Activated CD8-positive, alpha-beta T cell treated with anti-CD3 and anti-CD28 coated beads, Interleukin-2, amount 10 ng/mL, durations not matched to agents 7 days and 5 days (primary cell): ENCODE measurements around the gene GPRASP1. TPM values are rescaled to one million over a fixed set of nuclear protein-coding genes. Genes with fewer than 3 reads are reported as not detected.
"Not testable (repeated sequence)": the region's sequence is repeated elsewhere in the genome, so short reads cannot be mapped to it uniquely, and the experiment has no call there.

ENCODE experiments used
- ATAC-seq: fragments of 150-1000 bp; cut with Tn5 transposase; one replicate; pipeline ENCODE4 v1.10.0; 2021; ENCODE audit warnings: moderate library complexity
- CTCF ChIA-PET: fragments of 350-600 bp; sonication (Branson Sonifier 250); formaldehyde crosslinking; loops from one replicate; lab custom pipeline; 2021; ENCODE audit warnings: antibody characterized with exemption; lab: Charles Lee
- POLR2A ChIA-PET: fragments of 350-600 bp; sonication (Branson Sonifier 250); formaldehyde crosslinking; loops from one replicate; lab custom pipeline; 2021; ENCODE audit warnings: antibody characterized with exemption; lab: Charles Lee
- DNase-seq: peaks from one replicate; pipeline ENCODE4 v3.0.0-alpha.2; 2020
- H3K27ac Mint-ChIP-seq: one replicate; pipeline ENCODE4 v1.8.0; 2021; ENCODE audit warnings: mild to moderate bottlenecking, mixed read lengths
- H3K27me3 Mint-ChIP-seq: one replicate; pipeline ENCODE4 v1.8.0; 2021; ENCODE audit warnings: low read depth, mixed read lengths
- H3K36me3 Mint-ChIP-seq: one replicate; pipeline ENCODE4 v1.8.0; 2021; ENCODE audit warnings: low read depth, mixed read lengths
- H3K4me1 Mint-ChIP-seq: one replicate; pipeline ENCODE4 v1.8.0; 2021; ENCODE audit warnings: low read depth, mixed read lengths
- H3K4me3 Mint-ChIP-seq: one replicate; pipeline ENCODE4 v1.8.0; 2021; ENCODE audit warnings: mild to moderate bottlenecking, mixed read lengths
- H3K9me3 Mint-ChIP-seq: one replicate; pipeline ENCODE4 v1.8.0; 2022; ENCODE audit warnings: mixed read lengths; ENCODE audit not compliant: insufficient read depth
- total RNA-seq, 2 experiments: library from RNA; stranded (reverse); gene quantifications; one replicate each; pipeline ENCODE4 v1.2.3, GENCODE V29; 2021

GPRASP1 gene
- total RNA-seq, 2 experiments from 2014 or later: 1.1 to 1.3 TPM

DNA sequence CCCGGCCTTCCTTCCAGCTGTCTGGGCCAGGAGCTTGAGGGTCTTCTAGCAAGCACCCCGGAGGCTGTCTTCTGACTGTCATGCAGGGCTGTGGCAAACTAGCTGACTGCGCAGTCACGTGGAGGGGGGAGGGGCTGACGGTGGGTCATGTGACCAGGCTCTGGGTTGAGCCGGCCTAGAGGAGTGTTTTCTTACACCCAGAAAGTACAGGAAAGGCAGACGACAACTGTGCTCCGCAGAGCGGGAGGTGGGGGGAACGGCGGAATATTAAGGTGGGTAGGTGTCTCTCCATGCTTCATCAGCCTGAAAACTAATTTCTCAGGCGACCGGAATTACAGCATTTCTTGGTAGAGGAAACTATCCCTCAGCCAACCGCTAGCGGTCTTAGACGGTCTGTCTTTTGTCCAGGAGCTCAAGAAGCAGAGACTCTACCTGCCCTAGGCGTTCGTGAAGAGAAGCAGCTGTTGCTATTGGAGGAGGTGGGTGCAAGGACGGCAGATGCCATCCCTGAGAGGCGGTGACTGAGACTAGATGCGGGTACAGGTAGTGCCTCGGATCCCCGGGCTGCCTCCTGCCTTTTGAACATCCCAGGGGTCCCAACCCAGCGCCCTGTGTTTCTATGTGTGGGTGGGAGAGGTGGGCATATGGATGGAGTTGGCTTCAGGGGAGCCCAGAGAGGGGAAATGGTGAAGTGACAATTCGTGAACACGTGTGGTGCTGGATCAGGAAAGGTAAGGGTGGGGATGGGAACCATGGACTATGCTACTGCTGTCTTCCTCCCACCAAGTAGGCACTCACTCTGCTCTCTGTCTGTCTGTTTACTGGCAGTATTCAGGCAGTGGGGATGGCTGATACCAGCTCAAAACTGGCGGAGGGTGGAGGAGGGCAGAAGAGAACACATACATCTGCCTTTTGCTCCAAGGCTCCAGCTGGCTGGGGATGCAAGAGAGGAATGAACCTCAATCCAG, 8.8 kb downstream of the GPRASP1 start:
- Mint-ChIP-seq H3K4me3 (peak overlapping the region; percentile 84), H3K9me3 (no peaks in the 10 kb centered on the region), H3K27me3 (no peaks in the 10 kb centered on the region), H3K36me3 (peaks cover 4% of the 10 kb centered on the region), H3K4me1 (peaks cover 9% of the 10 kb centered on the region), H3K27ac (peak overlapping the region; percentile 89)
- CTCF ChIA-PET: interaction anchor here (1.3 kb wide), 1 partner anchor 61 kb away, joined by 5 read pairs; the partner anchor contains the start of gene GPRASP3
- peak; percentile 99 for ATAC-seq
- DNase-seq: peak; percentile 88
- POLR2A ChIA-PET: no interaction called here

DNA sequence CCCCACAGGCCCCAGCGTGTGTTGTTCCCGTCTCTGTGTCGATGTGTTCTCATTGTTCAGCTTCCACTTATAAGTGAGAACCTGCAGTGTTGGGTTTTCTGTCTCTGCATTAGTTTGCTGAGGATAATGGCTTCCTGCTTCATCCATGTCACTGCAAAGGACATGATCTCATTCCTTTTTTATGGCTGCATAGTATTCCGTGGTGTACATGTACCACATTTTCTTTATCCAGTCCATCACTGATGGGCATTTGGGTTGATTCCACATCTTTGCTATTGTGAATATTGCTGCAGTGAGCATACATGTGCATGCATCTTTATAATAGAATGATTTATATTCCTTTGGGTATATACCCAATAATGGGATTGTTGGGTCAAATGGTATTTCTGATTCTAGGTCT, 12.5 kb downstream of the GPRASP1 start:
- H3K4me1 Mint-ChIP-seq, H3K27me3 Mint-ChIP-seq, H3K27ac Mint-ChIP-seq, DNase-seq, H3K9me3 Mint-ChIP-seq, ATAC-seq, POLR2A ChIA-PET, H3K4me3 Mint-ChIP-seq, CTCF ChIA-PET: not testable (repeated sequence)
- peaks cover 10% of the 10 kb centered on the region for H3K36me3 Mint-ChIP-seq

GRCh38 chrX:102667034-102667433, 15.8 kb downstream of the GPRASP1 start:
- peaks cover 13% of the 10 kb centered on the region for H3K36me3 Mint-ChIP-seq
- H3K27me3 Mint-ChIP-seq, CTCF ChIA-PET, ATAC-seq, H3K4me1 Mint-ChIP-seq, H3K27ac Mint-ChIP-seq, H3K4me3 Mint-ChIP-seq, POLR2A ChIA-PET, DNase-seq, H3K9me3 Mint-ChIP-seq: not testable (repeated sequence)

GRCh38 chrX:102669526-102669925, 18.2 kb downstream of the GPRASP1 start:
- ChIA-PET CTCF (no interaction called here), POLR2A (no interaction called here)
- H3K27me3 Mint-ChIP-seq: no peaks in the 10 kb centered on the region
- H3K4me1 Mint-ChIP-seq: no peaks in the 10 kb centered on the region
- ATAC-seq (no peak), DNase-seq (no peak)
- H3K27ac Mint-ChIP-seq: no peak overlapping the region
- peaks cover 5% of the 10 kb centered on the region for H3K9me3 Mint-ChIP-seq
- peaks cover 9% of the 10 kb centered on the region for H3K36me3 Mint-ChIP-seq
- no peak overlapping the region for H3K4me3 Mint-ChIP-seq

DNA sequence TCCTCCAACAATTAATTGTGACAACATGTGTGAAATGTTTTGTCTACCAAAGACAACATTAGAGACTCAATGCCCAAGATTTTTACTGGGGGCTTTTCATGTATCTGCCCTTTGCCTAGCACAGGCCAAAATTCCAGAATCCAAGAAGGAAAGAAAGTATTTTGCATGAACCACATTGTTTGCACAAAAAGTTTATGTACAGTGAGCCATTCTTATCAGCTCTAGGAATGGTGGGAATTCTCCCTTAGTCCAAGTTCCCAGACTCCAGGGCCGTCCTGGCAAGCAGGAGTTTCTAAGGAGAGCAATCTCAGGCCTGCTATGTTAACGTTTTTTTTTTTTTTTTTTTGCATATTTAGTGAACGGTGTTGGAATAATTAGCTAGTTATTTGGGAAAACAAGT, 21.6 kb downstream of the GPRASP1 start:
- Mint-ChIP-seq H3K4me1 (no peaks in the 10 kb centered on the region), H3K4me3 (no peak overlapping the region), H3K27ac (no peak overlapping the region), H3K27me3 (no peaks in the 10 kb centered on the region), H3K9me3 (no peaks in the 10 kb centered on the region), H3K36me3 (peaks cover 3% of the 10 kb centered on the region)
- DNase-seq: no peak
- ChIA-PET CTCF (no interaction called here), POLR2A (no interaction called here)
- no peak for ATAC-seq

- ATAC-seq, POLR2A ChIA-PET, H3K4me3 Mint-ChIP-seq, H3K4me1 Mint-ChIP-seq, H3K9me3 Mint-ChIP-seq, CTCF ChIA-PET, DNase-seq, H3K36me3 Mint-ChIP-seq, H3K27me3 Mint-ChIP-seq, H3K27ac Mint-ChIP-seq: not testable (repeated sequence)
Measured at GRCh38 chrX:102677479-102677878, 26.2 kb downstream of the GPRASP1 start.

DNA sequence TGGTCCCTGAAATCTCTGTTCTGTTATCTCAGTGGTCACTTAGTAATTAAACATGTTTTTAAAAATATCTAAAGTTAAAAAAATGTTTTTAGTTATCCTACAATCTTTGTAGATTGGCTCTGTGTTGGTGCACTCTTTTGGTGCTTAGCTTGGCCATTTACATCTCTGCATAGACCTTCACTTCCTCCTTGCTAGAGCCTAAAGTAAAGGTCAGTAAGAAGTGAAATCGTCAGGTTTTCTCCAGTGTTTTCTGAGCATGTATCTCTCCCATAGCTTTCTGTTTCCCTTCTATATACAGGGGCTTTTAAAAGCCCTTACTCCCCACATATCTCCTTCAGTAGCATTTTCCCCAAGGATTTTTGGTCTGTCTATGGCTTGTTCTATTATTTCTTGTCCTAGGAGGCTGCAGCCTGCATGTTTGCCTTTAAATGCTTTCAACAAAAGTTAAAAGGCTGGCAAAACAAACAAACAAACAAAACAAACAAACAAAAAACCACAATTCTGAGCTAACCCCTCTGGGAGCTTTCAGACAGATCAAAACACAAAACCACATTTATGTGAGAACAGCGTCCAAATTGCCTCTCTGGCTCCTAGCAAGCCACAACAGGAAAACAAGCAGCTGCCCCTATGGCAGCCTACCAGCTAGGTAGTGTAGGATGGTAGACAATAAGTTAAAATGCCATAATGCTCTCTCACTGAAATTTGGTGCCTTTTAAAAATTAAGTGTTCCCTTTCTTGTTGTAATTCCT, 33.7 kb downstream of the GPRASP1 start:
- H3K27ac Mint-ChIP-seq: no peak overlapping the region
- H3K4me3 Mint-ChIP-seq: no peak overlapping the region
- peaks cover 4% of the 10 kb centered on the region for H3K36me3 Mint-ChIP-seq
- CTCF ChIA-PET: no interaction called here
- POLR2A ChIA-PET: no interaction called here
- ATAC-seq (no peak), DNase-seq (no peak)
- H3K27me3 Mint-ChIP-seq: no peaks in the 10 kb centered on the region
- no peaks in the 10 kb centered on the region for H3K4me1 Mint-ChIP-seq
- H3K9me3 Mint-ChIP-seq: peaks cover 4% of the 10 kb centered on the region

- Mint-ChIP-seq H3K4me1 (no peaks in the 10 kb centered on the region), H3K36me3 (no peaks in the 10 kb centered on the region), H3K27ac (no peak overlapping the region), H3K27me3 (no peaks in the 10 kb centered on the region), H3K4me3 (no peak overlapping the region), H3K9me3 (no peaks in the 10 kb centered on the region)
- ChIA-PET POLR2A (no interaction called here), CTCF (no interaction called here)
- DNase-seq: no peak
- no peak for ATAC-seq
Measured at GRCh38 chrX:102694749-102695148, 43.5 kb downstream of the GPRASP1 start.

DNA sequence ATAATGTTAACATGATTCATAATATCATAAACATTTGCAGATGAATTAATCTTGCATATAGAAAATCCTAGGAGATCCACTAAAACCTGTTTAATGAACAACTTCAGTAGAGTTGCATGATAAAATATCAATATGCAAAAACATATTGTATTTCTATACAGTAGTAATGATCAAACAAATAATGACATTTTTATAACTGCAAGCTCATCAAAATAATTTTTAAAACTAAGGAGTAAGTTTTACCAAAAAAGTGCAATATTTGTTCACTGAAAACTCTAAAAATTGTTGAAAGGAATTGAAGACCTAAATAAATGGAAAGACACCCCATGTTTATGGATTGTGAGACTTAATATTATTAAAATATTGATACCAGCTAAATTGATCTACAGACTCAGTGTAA, 45.0 kb downstream of the GPRASP1 start:
- ChIA-PET POLR2A (no interaction called here), CTCF (no interaction called here)
- DNase-seq (no peak), ATAC-seq (no peak)
- Mint-ChIP-seq H3K36me3 (no peaks in the 10 kb centered on the region), H3K9me3 (no peaks in the 10 kb centered on the region), H3K4me1 (no peaks in the 10 kb centered on the region), H3K27me3 (no peaks in the 10 kb centered on the region), H3K4me3 (no peak overlapping the region), H3K27ac (no peak overlapping the region)

GRCh38 chrX:102697494-102697893, 46.2 kb downstream of the GPRASP1 start:
- Mint-ChIP-seq H3K4me3 (no peak overlapping the region), H3K36me3 (no peaks in the 10 kb centered on the region), H3K27me3 (no peaks in the 10 kb centered on the region), H3K9me3 (no peaks in the 10 kb centered on the region), H3K27ac (no peak overlapping the region), H3K4me1 (no peaks in the 10 kb centered on the region)
- ChIA-PET POLR2A (no interaction called here), CTCF (no interaction called here)
- ATAC-seq (no peak), DNase-seq (no peak)
